A673 (cell line): Measurements from ENCODE around the gene MGAT4A.

Experiments used
- CTCF ChIP-seq: fragments of 300-800, 200-600 bp; sonication (generic); conservative IDR thresholded peaks from 2 replicates; pipeline ENCODE4 v1.5.1; 2017; ENCODE audit warnings: low read depth, mild to moderate bottlenecking, antibody characterized with exemption, low read length, moderate library complexity, mixed read lengths
- EZH2 ChIP-seq: fragments of 200-600 bp; sonication (generic); IDR thresholded peaks from 2 replicates; pipeline ENCODE4 v1.6.1; 2017; ENCODE audit warnings: borderline replicate concordance, low read depth, mild to moderate bottlenecking, mixed read lengths, antibody characterized with exemption, low read length; ENCODE audit not compliant: poor library complexity, severe bottlenecking

GRCh38 chr2:98726205-98726604 lies 4.7 kb downstream of the MGAT4A start:
- TF ChIP-seq CTCF = no peak
- no peak for TF ChIP-seq EZH2
